ENCODE results near the gene SELENOM.
"Not testable (repeated sequence)": the region's sequence is repeated elsewhere in the genome, so short reads cannot be mapped to it uniquely, and the experiment has no call there.

Gene SELENOM

DNA sequence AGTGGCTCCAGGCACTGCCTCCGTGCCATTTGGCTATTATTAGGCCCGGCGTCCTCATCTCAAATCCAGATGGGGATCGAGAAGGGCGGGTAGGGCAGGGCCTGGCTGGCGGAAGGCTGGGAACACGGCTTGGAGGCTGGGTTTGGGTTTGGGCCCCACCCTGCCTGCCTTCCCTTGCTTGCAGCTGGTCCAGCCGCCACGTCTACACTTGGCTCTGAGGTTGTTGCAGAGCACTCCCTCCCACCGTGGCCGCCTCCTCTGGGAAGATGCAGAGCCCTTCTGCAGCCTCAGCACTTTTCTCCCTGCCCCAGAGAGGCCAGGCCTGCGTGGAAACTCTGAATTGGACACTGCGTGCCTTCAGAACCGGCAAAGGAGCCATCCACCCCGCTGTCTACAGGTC is 31.4 kb downstream of the SELENOM start:
- no peak for DNase-seq (ENCODE audit: low spot score)

DNA sequence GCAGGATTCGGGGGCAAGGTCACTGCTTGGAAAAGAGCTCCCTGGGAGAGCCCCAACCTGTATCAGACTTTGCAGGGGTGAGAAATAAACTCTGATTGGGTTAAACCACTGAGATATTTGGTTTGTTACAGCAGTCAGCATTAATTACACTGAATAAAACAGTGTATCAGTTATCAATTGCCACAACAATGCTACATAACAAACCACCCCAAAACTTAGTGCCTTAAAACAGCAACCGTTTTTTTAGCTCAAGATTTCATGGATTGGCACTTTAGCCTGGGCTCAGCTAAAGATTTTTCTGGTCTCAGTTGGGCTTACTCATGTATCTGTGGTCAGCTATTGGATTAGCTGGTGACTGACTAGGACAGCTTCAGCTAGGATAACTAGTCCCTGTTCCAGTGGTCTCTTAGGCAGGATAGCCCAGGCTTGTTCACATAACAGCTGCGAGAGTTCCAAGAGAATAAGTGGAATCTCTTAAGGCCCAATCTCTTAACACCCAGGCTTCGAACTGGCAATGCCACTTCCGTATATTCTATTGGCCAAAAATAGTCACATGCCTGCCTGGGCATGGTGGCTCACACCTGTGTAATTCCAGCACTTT is 33.7 kb downstream of the SELENOM start:
- not testable (repeated sequence) for DNase-seq (ENCODE audit: low spot score)

DNA sequence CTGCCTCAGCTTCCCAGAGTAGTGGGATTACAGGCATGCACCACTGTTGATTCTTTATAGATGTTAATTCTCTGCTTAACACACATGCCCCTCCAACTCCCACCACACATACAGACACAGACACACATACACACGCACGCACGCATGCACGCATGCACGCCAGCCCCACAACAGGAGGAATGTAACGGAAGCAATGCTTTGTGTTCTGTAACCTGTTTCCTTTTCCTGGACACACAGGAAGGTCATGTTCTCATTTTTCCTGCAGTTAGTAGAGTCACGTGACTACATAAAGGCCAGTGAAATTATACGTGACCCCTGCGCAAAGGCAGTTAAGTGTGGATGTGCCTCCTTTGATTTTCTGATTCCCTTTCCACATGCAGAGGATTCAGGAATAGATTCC is 34.2 kb downstream of the SELENOM start:
- DNase-seq (ENCODE audit: low spot score), result peak; percentile 47

- DNase-seq (ENCODE audit: low spot score), result not testable (repeated sequence)
These were observed 37.6 kb downstream of the SELENOM start for GRCh38 chr22:31069691-31070314.

- no peak for DNase-seq (ENCODE audit: low spot score)
These were observed 38.4 kb downstream of the SELENOM start for GRCh38 chr22:31068970-31069369.

- DNase-seq (ENCODE audit: low spot score), result no peak
These were observed 43.0 kb downstream of the SELENOM start for GRCh38 chr22:31064369-31064768.

DNA sequence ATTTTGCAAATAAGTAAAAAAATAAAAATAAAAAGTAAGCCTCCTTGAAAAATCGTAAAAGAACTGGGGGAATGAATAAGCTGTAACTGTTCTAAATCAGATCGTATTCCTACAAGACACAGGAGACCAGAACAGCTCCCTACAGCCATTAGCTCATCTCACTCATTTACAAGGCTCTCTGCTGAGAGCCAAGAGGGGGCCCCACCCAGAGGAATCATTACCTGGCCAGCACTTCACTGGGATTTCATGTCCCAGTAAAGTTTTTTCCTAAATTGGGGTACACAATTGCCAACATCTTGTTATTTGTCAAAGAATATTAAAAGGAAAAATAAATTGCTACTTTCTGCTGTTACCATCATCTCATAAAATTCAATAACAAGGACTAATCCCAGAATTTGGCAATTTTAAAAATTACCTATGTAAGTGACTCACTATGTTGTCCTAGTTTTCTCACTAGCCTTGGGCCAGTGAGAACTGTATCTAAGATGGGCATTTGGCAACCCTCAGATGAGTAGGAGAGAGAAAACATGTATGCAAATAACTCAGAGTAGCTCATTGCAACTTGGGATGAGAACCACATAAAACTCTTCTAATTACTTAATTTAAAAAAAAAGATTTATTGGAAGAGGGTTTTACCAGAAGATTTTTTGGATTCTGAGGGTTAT is 44.7 kb downstream of the SELENOM start:
- no peak for DNase-seq (ENCODE audit: low spot score)

DNA sequence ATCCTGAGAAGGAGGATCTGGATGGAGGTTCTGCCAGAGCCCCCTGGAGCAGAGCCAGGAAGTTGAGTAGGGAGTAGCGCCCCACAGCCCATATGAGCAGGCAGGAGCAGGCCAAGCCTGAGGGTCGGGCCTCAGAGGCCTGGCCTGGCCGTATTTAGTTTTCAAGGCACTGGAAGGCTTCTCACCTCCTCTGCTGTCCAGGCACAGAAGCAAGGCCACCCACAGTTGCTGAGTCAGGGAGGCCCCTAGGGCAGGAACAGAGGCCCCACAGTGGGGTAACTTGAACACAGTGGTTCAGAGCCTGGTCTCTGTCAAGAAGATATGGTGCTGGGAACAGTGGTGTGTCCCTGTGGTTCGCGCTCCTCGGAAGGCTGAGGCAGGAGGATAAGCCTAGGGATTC is 47.7 kb downstream of the SELENOM start:
- not testable (repeated sequence) for DNase-seq (ENCODE audit: low spot score)

DNA sequence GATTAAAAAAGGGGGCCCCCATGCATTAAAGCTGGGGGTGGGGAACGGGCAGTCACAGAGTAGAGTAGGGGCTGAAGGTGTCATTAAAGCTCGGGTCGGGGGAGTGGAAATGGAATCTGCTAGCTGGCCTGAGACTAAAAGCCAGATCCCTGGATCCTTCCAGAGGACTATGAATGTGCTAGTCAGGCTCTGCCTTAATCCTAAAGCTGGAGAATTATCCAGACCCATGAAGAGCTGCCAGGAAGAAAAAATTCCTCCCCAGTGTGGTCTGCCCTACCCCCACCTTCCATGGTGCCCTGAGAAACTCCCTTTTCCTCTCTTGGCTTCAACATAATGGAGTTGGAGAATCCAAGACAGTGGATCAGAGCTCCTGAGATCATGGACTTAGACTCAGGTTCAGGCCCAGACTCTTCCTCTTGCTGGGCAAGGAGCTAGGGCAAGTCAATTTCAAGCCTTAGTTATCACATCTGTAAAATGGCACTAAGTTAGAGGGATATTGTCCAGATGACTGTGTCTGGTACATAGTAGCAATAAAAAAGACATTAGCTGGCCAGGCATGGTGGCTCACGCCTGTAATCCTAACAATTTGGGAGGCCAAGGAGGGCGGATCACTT is 50.3 kb downstream of the SELENOM start:
- no peak for DNase-seq (ENCODE audit: low spot score)

GRCh38 chr22:31055635-31056159 is 51.7 kb downstream of the SELENOM start:
- peak; percentile 79 for DNase-seq (ENCODE audit: low spot score)

DNA sequence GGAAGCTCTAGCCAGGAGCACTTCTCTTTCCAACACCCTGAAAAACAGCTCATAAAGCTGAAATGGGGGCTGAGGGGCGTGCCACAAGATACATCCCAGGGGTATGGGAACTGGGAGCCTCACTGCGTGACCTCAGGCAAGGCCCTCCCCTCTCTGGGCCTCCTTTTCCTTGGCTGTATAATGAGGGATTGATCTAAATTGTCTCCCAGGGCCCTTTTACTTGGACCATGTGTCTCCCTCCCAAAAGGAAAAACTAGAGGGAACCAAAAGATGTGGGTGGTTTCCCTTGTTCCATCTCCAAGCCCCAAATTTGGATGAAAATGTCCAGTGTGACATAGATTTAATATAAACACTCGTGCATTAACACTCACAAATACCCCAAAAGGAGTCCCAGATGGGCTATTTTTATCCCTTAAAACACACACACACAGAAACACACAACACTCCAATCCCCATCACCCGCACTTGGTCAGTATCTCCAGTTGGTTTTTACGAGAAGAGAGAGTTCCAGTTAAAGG is 52.2 kb downstream of the SELENOM start:
- no peak for DNase-seq (ENCODE audit: low spot score)

Measured in kidney capillary endothelial cell (primary cell).